AG09309 (cell line): Measurements from ENCODE around the gene TTLL13.

ENCODE experiments used
- DNase-seq: peaks from one replicate; pipeline ENCODE4 v3.0.0-alpha.2; 2010; ENCODE audit warnings: low read depth
- H3K4me3 ChIP-seq: 2 replicates; pipeline ENCODE4 v1.5.1; 2011; ENCODE audit warnings: mild to moderate bottlenecking, low read depth, low read length, moderate library complexity; ENCODE audit not compliant: control insufficient read depth
- CTCF ChIP-seq: IDR thresholded peaks from 2 replicates; pipeline ENCODE4 v1.5.1; 2011; ENCODE audit warnings: mild to moderate bottlenecking, low read depth, low read length, inconsistent platforms; ENCODE audit not compliant: insufficient read depth, control insufficient read depth; ENCODE audit errors: missing control alignments

The TTLL13 gene

GRCh38 chr15:90249203-90249863 is at the start of gene TTLL13:
TTLL13 (plus strand) TSS chr15:90249556; CDS start chr15:90250631, 1,075 bp downstream.
- no peak for DNase-seq
- H3K4me3 ChIP-seq = peak within 1 kb of the TSS; percentile 87
- no peak for TF ChIP-seq CTCF

GRCh38 chr15:90200534-90201129 is 48.7 kb upstream of the TTLL13 start:
- DNase-seq = no peak
- H3K4me3 ChIP-seq = peak overlapping the region; percentile 77

GRCh38 chr15:90201130-90201943 is 48.0 kb upstream of the TTLL13 start, which contains the start of gene SEMA4B:
SEMA4B (plus strand) TSS chr15:90201330; CDS start chr15:90201579, 249 bp downstream.
- no peak for DNase-seq
- TF ChIP-seq CTCF = no peak
- peak within 1 kb of the TSS; percentile 77 for H3K4me3 ChIP-seq

More at GRCh38 chr15:90200534-90201129, 48.7 kb upstream of the TTLL13 start:
- TF ChIP-seq CTCF = no peak

GRCh38 chr15:90201944-90202375 is 47.4 kb upstream of the TTLL13 start:
- TF ChIP-seq CTCF = no peak
- no peak for DNase-seq
- H3K4me3 ChIP-seq = peak overlapping the region; percentile 77

GRCh38 chr15:90202929-90203328 is 46.4 kb upstream of the TTLL13 start:
- TF ChIP-seq CTCF = no peak
- DNase-seq = no peak
- no peak overlapping the region for H3K4me3 ChIP-seq

- DNase-seq = no peak
- TF ChIP-seq CTCF = no peak
- H3K4me3 ChIP-seq = no peak overlapping the region
These were observed 45.9 kb upstream of the TTLL13 start for GRCh38 chr15:90203473-90203872.
